Ovary (tissue), 3 donors: ENCODE measurements around the gene CTNNA3.

ENCODE experiments used
- CTCF ChIP-seq, 3 donors: fragments of 450-650 bp in 2 of 3; fragments of 200-600 bp in 1 of 3; IDR thresholded peaks; one replicate each; pipeline versions ENCODE4 v1.5.1 to v1.8.0; 2016 to 2022; ENCODE audit warnings: antibody characterized with exemption in 3 of 3, mild to moderate bottlenecking in 1 of 3
- EP300 ChIP-seq: sonication (generic); formaldehyde crosslinking; IDR thresholded peaks from one replicate; pipeline ENCODE4 v1.6.1; 2017; ENCODE audit warnings: antibody characterized with exemption
- donor health status: DM: no; HTN: no; CAD: no.

GRCh38 chr10:67698164-67698563, 2.2 kb upstream of the CTNNA3 start:
- TF ChIP-seq CTCF (IDR thresholded peaks at IDR 0.05): no peak
- TF ChIP-seq EP300: no peak
